H9 (cell line): Measurements from ENCODE around the gene RASGRF2. TPM values are rescaled to one million over a fixed set of nuclear protein-coding genes. Genes with fewer than 3 reads are reported as not detected.
"Not testable (repeated sequence)": the region's sequence is repeated elsewhere in the genome, so short reads cannot be mapped to it uniquely, and the experiment has no call there.

Experiments used
- DNase-seq: peaks from one replicate; pipeline ENCODE4 v3.0.0-alpha.2; 2017
- H2AFZ ChIP-seq: one replicate; pipeline ENCODE4 v1.6.1; 2013; ENCODE audit warnings: mild to moderate bottlenecking, low read length, control low read depth, moderate library complexity
- H2AK5ac ChIP-seq: 2 replicates; pipeline ENCODE4 v1.6.1; 2013; ENCODE audit warnings: low read length, control low read depth, mixed read lengths; ENCODE audit not compliant: insufficient read length
- H2BK120ac ChIP-seq: one replicate; pipeline ENCODE4 v1.6.1; 2013; ENCODE audit warnings: low read depth, mild to moderate bottlenecking, low read length, control low read depth, inconsistent platforms; ENCODE audit not compliant: poor library complexity, severe bottlenecking
- H2BK12ac ChIP-seq: 2 replicates; pipeline ENCODE4 v1.6.1; 2013; ENCODE audit warnings: low read length, control low read depth, mixed read lengths, low read depth; ENCODE audit not compliant: insufficient read length
- H2BK15ac ChIP-seq: 2 replicates; pipeline ENCODE4 v1.6.1; 2013; ENCODE audit warnings: low read depth, low read length, control low read depth
- H2BK20ac ChIP-seq: one replicate; pipeline ENCODE4 v1.6.1; 2013; ENCODE audit warnings: low read depth, mild to moderate bottlenecking, low read length, control low read depth, inconsistent platforms; ENCODE audit not compliant: poor library complexity, severe bottlenecking
- H2BK5ac ChIP-seq: 2 replicates; pipeline ENCODE4 v1.6.1; 2013; ENCODE audit warnings: low read length, control low read depth, mixed read lengths; ENCODE audit not compliant: insufficient read length
- H3K14ac ChIP-seq: 2 replicates; pipeline ENCODE4 v1.6.1; 2013; ENCODE audit warnings: low read length, control low read depth; ENCODE audit not compliant: insufficient read depth
- H3K18ac ChIP-seq: 2 replicates; pipeline ENCODE4 v1.6.1; 2013; ENCODE audit warnings: low read depth, mild to moderate bottlenecking, mixed read lengths, low read length, control low read depth; ENCODE audit not compliant: insufficient read length
- H3K23ac ChIP-seq: 2 replicates; pipeline ENCODE4 v1.6.1; 2013; ENCODE audit warnings: low read length, control low read depth, mixed read lengths, low read depth; ENCODE audit not compliant: insufficient read length
- H3K23me2 ChIP-seq: 2 replicates; pipeline ENCODE4 v1.6.1; 2013; ENCODE audit warnings: low read depth, mild to moderate bottlenecking, mixed read lengths, low read length, control low read depth; ENCODE audit not compliant: insufficient read length, poor library complexity, severe bottlenecking
- H3K27ac ChIP-seq: 2 replicates; pipeline ENCODE4 v1.5.1; 2013; ENCODE audit warnings: low read length, control low read depth, mixed read lengths, low read depth; ENCODE audit not compliant: insufficient read length
- H3K27me3 ChIP-seq: 2 replicates; pipeline ENCODE4 v1.6.1; 2013; ENCODE audit warnings: low read length, control low read depth, inconsistent platforms; ENCODE audit not compliant: insufficient read depth
- H3K4ac ChIP-seq: 2 replicates; pipeline ENCODE4 v1.6.1; 2013; ENCODE audit warnings: low read depth, mild to moderate bottlenecking, control low read depth, inconsistent platforms, low read length, moderate library complexity
- H3K4me1 ChIP-seq: 2 replicates; pipeline ENCODE4 v1.6.1; 2013; ENCODE audit warnings: low read length, control low read depth, inconsistent platforms; ENCODE audit not compliant: insufficient read depth
- H3K4me2 ChIP-seq: 2 replicates; pipeline ENCODE4 v1.6.1; 2013; ENCODE audit warnings: low read length, control low read depth, mixed read lengths; ENCODE audit not compliant: insufficient read length, insufficient read depth
- H3K56ac ChIP-seq: 2 replicates; pipeline ENCODE4 v1.6.1; 2013; ENCODE audit warnings: low read depth, mild to moderate bottlenecking, mixed read lengths, low read length, control low read depth; ENCODE audit not compliant: insufficient read length
- H3K79me1 ChIP-seq: 2 replicates; pipeline ENCODE4 v1.6.1; 2013; ENCODE audit warnings: low read depth, mild to moderate bottlenecking, moderate library complexity, low read length, control low read depth, inconsistent platforms; ENCODE audit not compliant: insufficient read depth, poor library complexity, severe bottlenecking
- H3K79me2 ChIP-seq: 2 replicates; pipeline ENCODE4 v1.6.1; 2013; ENCODE audit warnings: low read length, control low read depth, inconsistent platforms; ENCODE audit not compliant: insufficient read depth
- H3K9ac ChIP-seq: 2 replicates; pipeline ENCODE4 v1.6.1; 2013; ENCODE audit warnings: low read length, control low read depth, mixed read lengths; ENCODE audit not compliant: insufficient read length; ENCODE audit errors: extremely low read depth
- H3K9me3 ChIP-seq: one replicate; pipeline ENCODE4 v1.6.1; 2013; ENCODE audit warnings: low read depth, low read length, inconsistent platforms; ENCODE audit not compliant: control insufficient read depth
- H3T11ph ChIP-seq: one replicate; pipeline ENCODE4 v1.6.1; 2013; ENCODE audit warnings: mild to moderate bottlenecking, low read length, control low read depth, inconsistent platforms
- H4K20me1 ChIP-seq: one replicate; pipeline ENCODE4 v1.6.1; 2013; ENCODE audit not compliant: control insufficient read depth, insufficient read length, insufficient read depth
- H4K5ac ChIP-seq: 2 replicates; pipeline ENCODE4 v1.6.1; 2013; ENCODE audit warnings: low read depth, mild to moderate bottlenecking, mixed read lengths, low read length, control low read depth; ENCODE audit not compliant: insufficient read length
- H4K8ac ChIP-seq: replicated peaks from 2 replicates; pipeline ENCODE4 v1.6.1; 2013; ENCODE audit warnings: low read length, control low read depth, mixed read lengths, low read depth; ENCODE audit not compliant: insufficient read length
- H4K91ac ChIP-seq: 2 replicates; pipeline ENCODE4 v1.6.1; 2013; ENCODE audit warnings: low read depth, mild to moderate bottlenecking, moderate library complexity, mixed read lengths, low read length, control low read depth; ENCODE audit not compliant: insufficient read length
- H3K27ac Mint-ChIP-seq, 3 experiments: 2 replicates in 2 of 3; 3 replicates in 1 of 3; pipeline ENCODE4 v1.8.0; 2020 to 2021; ENCODE audit warnings: mixed read lengths in 3 of 3, mild to moderate bottlenecking in 1 of 3, moderate library complexity in 1 of 3
- H3K27me3 Mint-ChIP-seq: 2 replicates; pipeline ENCODE4 v1.8.0; 2021; ENCODE audit warnings: low read depth, mild to moderate bottlenecking, moderate library complexity, mixed read lengths
- H3K36me3 Mint-ChIP-seq, 3 experiments: 2 replicates in 2 of 3; 3 replicates in 1 of 3; pipeline ENCODE4 v1.8.0; 2020 to 2021; ENCODE audit warnings: low read depth in 3 of 3, mixed read lengths in 3 of 3; ENCODE audit not compliant: insufficient read depth in 1 of 3
- H3K4me1 Mint-ChIP-seq, 2 experiments: 2 replicates each; pipeline ENCODE4 v1.8.0; 2020; ENCODE audit warnings: mixed read lengths in 2 of 2
- H3K4me3 Mint-ChIP-seq, 2 experiments: 2 replicates in 1 of 2; 3 replicates in 1 of 2; pipeline ENCODE4 v1.8.0; 2020 to 2021; ENCODE audit warnings: mild to moderate bottlenecking in 2 of 2, mixed read lengths in 2 of 2, moderate library complexity in 1 of 2
- H3K9me3 Mint-ChIP-seq, 2 experiments: 2 replicates in 1 of 2; 3 replicates in 1 of 2; pipeline ENCODE4 v1.8.0; 2020; ENCODE audit warnings: mild to moderate bottlenecking in 2 of 2, mixed read lengths in 2 of 2, moderate library complexity in 1 of 2
- CTCF ChIP-seq: fragments of 200-600 bp; sonication (generic); conservative IDR thresholded peaks from 3 replicates; pipeline ENCODE4 v1.8.0; 2021; ENCODE audit warnings: antibody characterized with exemption, mild to moderate bottlenecking
- WGBS: extraction: QIAGEN DNeasy Blood & Tissue Kit; methylation state at CpG from one replicate; pipeline ENCODE4 v1.1.7; 2013; ENCODE audit warnings: missing lambda C conversion rate, low lambda C conversion rate, mixed read lengths; ENCODE audit not compliant: insufficient read length; ENCODE audit errors: extremely low coverage; 5-methylcytosine and 5-hydroxymethylcytosine counted together
- total RNA-seq: library from RNA; stranded (reverse); gene quantifications from 2 replicates; pipeline ENCODE4 v1.2.1, GENCODE V29; 2021

RASGRF2 gene
- total RNA-seq, 1 experiment from 2014 or later, result 13.5 TPM

DNA sequence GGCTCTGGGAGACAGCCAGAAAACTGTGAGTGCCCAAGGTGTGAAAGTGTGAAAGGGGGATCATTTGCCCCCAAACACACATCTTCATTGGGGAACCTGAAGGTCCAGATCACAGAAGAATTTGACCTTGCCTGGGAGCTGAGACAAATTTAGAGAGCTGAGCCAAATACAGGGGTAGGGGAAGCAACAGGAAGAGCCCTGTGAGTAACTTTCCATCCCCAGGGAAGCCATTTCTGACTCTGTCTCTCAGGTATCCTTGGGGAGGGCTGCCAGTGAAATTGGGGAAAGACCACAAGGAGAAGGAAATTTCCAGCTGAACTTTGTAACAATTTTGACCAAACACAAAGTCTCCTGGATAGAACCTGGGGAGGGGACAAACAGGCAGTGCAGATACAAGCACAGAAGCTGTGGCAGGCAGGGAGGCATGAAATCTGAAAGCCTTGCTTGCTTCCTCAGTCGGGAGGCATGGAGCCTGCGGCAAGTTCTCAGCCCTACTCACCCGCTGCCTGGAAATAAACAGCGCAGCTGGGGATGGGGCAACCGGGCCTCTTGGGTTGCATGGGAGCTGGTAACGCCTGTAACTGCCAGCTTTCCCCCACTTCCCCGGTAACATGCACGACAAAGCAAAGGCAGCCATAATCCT lies 309.7 kb downstream of the RASGRF2 start:
- peak; percentile 43 for DNase-seq
- H3K79me2 ChIP-seq, result peaks cover 2% of the 10 kb centered on the region; the same call in 1 of the 2 replicates
- WGBS, result no CpG with 5 or more reads among the region's 8 CpGs
- no peak overlapping the region for H3K4me2 ChIP-seq
- H3K23me2 ChIP-seq, result no peaks in the 10 kb centered on the region
- H4K20me1 ChIP-seq, result no peaks in the 10 kb centered on the region
- no peak for TF ChIP-seq CTCF
- Mint-ChIP-seq H3K27me3 (no peaks in the 10 kb centered on the region), H3K9me3 (peaks cover 12 to 16% of the 10 kb centered on the region in 2 experiments), H3K36me3 (peaks cover 3 to 13% (median 9%) of the 10 kb centered on the region in 3 experiments; a peak in 6 of 7 replicates), H3K27ac (peak overlapping the region; percentile 95 to 96 (median 96)), H3K4me3 (peak overlapping the region; percentile 13 to 28; a peak in 3 of 5 replicates), H3K4me1 (peaks cover 26 to 29% of the 10 kb centered on the region in 2 experiments)
- no peak overlapping the region for H2BK12ac ChIP-seq
- no peak overlapping the region for H4K5ac ChIP-seq
- no peak overlapping the region for H3K14ac ChIP-seq
- H2BK5ac ChIP-seq, result no peak overlapping the region
- no peaks in the 10 kb centered on the region for H3K27me3 ChIP-seq
- H4K91ac ChIP-seq, result no peak overlapping the region
- H4K8ac ChIP-seq, result no peak overlapping the region
- H2BK15ac ChIP-seq, result no peak overlapping the region
- peaks cover 4% of the 10 kb centered on the region; the same call in 1 of the 2 replicates for H3K4me1 ChIP-seq
- no peak overlapping the region for H3K27ac ChIP-seq
- H3K23ac ChIP-seq, result no peak overlapping the region
- H3K79me1 ChIP-seq, result no peaks in the 10 kb centered on the region
- H2AFZ ChIP-seq, result no peak overlapping the region
- no peak overlapping the region for H2BK120ac ChIP-seq
- H2BK20ac ChIP-seq, result no peak overlapping the region
- H3K56ac ChIP-seq, result no peak overlapping the region
- no peak overlapping the region for H3K4ac ChIP-seq
- H3T11ph ChIP-seq, result no peak overlapping the region
- H3K9ac ChIP-seq, result no peak overlapping the region
- no peaks in the 10 kb centered on the region for H3K9me3 ChIP-seq
- no peak overlapping the region for H3K18ac ChIP-seq
- no peak overlapping the region for H2AK5ac ChIP-seq

DNA sequence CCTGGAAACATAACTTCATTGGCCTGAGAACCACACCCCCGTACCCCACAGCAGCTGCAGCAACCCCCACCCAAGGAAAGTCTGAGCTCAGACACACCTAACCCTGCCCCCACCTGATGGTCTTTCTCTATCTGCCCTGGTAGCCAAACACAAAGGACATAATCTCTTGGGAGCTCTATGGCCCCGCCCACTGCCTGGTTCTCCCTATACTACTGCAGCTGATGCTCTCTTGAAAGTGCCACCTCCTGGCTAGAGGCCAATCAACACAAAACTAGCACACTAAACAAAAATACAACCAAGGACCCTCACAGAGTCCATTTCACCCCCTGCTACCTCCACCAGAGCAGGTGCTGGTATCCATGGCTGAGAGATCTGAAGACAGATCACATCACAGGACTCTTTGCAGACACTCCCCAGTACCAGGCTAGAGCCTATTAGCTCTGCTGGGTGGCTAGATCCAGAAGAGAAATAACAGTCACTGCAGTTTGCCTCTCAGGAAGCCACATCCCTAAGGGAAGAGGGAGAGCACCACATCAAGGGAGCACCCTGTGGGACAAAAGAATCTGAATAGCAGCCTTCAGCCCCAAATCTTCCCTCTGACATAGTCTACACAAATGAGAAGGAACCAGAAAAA lies 310.3 kb downstream of the RASGRF2 start:
- H3K27me3 ChIP-seq, H3K79me1 ChIP-seq, H4K91ac ChIP-seq, H4K5ac ChIP-seq, H3K9me3 ChIP-seq, H3K14ac ChIP-seq, H3K4ac ChIP-seq, H3K56ac ChIP-seq, H3K23ac ChIP-seq, H2BK5ac ChIP-seq, H2AFZ ChIP-seq, H3K79me2 ChIP-seq, H3K9ac ChIP-seq, H4K8ac ChIP-seq, H3K27me3 Mint-ChIP-seq, H3K4me2 ChIP-seq, H2BK12ac ChIP-seq, H2BK120ac ChIP-seq, H3K18ac ChIP-seq, H2AK5ac ChIP-seq, H2BK15ac ChIP-seq, H3K23me2 ChIP-seq, H3K4me1 ChIP-seq, H2BK20ac ChIP-seq, H4K20me1 ChIP-seq, H3K27ac ChIP-seq, H3T11ph ChIP-seq: not testable (repeated sequence)
- no CpG with 5 or more reads among the region's 2 CpGs for WGBS
- H3K9me3 Mint-ChIP-seq, result peaks cover 18 to 22% of the 10 kb centered on the region in 2 experiments
- H3K4me3 Mint-ChIP-seq, result peak overlapping the region; percentile 13 to 28; a peak in 3 of 5 replicates
- peak; percentile 65 for DNase-seq
- H3K36me3 Mint-ChIP-seq, result peaks cover 8 to 18% (median 15%) of the 10 kb centered on the region in 3 experiments
- H3K4me1 Mint-ChIP-seq, result peaks cover 26 to 29% of the 10 kb centered on the region in 2 experiments
- peak overlapping the region; percentile 88 to 96 (median 96) for H3K27ac Mint-ChIP-seq
